Eye (tissue), 1 donor: Measurements from ENCODE around the gene TMEM80.
A peak's percentile ranks its signal among the peaks of the same experiment; 100 is the strongest.
"Not testable (repeated sequence)": the region's sequence is repeated elsewhere in the genome, so short reads cannot be mapped to it uniquely, and the experiment has no call there.

ENCODE experiments used
- DNase-seq: peaks from one replicate; pipeline ENCODE4 v3.0.0-alpha.2; 2015

Gene TMEM80

GRCh38 chr11:723120-723883 lies 27.7 kb downstream of the TMEM80 start:
- DNase-seq: peak; percentile 54

DNA sequence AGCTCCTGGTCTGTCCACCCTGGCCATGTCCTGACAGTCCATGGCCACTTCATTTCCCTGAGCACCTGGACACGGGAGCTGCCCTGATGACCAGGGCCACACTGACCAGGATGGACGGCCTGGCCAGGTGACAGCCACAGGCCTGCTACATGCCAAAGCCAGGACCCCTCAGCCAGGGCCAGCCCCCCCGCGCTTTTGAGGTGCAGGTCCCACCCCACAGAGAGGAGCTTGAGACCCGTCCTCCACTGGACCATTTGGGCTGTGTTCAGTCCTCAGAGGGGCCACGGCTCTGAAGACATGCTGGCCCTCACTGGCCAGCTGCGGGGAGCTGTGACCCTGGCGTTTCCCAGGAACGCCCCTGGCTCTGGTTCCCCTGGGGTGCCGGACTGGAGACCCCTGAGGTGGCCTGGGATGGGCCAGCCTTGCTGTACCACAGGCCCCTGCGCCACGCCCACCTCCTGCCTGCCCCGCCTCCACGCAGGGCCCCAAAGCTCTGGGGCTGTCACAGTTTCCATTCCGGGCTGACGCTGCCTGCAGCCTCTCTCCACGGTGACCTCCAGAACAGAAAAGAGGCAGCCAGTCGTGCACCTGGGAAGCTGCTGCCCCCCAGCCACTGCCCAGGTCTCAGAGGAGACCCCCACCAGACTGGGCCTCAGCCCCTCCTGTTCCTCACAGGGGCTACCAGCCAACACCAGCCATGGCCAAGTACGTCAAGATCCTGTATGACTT lies 28.6 kb downstream of the TMEM80 start:
- no peak for DNase-seq

- no peak for DNase-seq
Measured at GRCh38 chr11:724778-725386, 29.3 kb downstream of the TMEM80 start.

DNA sequence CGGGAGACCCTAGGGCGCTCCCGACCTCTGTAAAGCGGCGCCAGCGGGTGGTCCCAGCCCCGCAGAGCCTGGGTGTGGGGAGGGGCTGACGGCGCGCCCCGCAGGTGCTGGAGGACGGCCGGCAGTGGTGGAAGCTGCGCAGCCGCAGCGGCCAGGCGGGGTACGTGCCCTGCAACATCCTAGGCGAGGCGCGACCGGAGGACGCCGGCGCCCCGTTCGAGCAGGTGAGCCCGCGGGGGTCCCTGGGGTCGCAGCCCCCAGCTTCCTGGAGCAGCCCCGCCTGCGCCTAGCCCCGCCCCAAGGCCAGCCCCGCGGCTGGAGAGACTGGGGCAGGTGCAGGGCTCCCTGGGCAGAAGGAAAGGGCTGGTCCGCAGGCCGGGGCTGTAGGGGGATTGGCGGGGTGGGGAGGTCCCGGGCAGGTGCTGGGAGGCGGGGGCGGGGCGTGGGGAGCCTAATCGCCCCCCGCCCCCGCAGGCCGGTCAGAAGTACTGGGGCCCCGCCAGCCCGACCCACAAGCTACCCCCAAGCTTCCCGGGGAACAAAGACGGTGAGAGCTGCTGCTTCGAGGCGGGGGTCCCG lies 30.1 kb downstream of the TMEM80 start:
- DNase-seq: no peak

DNA sequence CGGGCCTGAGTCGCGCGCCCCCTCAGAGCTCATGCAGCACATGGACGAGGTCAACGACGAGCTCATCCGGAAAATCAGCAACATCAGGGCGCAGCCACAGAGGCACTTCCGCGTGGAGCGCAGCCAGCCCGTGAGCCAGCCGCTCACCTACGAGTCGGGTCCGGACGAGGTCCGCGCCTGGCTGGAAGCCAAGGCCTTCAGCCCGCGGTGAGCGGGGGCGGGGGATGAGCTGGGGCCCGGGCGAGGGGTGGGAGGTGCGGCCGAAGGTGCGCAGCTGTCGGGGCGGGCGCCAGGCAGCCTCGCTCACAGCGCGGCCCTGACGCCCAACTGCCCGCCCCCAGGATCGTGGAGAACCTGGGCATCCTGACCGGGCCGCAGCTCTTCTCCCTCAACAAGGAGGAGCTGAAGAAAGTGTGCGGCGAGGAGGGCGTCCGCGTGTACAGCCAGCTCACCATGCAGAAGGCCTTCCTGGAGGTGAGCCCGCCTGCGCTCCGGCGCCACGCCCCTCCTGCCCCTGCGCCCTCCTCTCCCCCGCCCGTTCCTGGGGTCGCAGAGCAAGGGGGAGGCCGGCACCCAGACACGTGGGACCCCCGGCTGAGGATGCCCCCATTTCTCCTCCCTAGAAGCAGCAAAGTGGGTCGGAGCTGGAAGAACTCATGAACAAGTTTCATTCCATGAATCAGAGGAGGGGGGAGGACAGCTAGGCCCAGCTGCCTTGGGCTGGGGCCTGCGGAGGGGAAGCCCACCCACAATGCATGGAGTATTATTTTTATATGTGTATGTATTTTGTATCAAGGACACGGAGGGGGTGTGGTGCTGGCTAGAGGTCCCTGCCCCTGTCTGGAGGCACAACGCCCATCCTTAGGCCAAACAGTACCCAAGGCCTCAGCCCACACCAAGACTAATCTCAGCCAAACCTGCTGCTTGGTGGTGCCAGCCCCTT lies 30.9 kb downstream of the TMEM80 start:
- peak; percentile 76 for DNase-seq

DNA sequence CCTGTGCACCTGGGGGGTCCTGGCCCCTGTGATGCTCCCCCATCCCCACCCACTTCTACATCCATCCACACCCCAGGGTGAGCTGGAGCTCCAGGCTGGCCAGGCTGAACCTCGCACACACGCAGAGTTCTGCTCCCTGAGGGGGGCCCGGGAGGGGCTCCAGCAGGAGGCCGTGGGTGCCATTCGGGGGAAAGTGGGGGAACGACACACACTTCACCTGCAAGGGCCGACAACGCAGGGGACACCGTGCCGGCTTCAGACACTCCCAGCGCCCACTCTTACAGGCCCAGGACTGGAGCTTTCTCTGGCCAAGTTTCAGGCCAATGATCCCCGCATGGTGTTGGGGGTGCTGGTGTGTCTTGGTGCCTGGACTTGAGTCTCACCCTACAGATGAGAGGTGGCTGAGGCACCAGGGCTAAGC lies 31.7 kb downstream of the TMEM80 start:
- DNase-seq: no peak

- DNase-seq: peak; percentile 84
Measured at GRCh38 chr11:727859-728748, 32.5 kb downstream of the TMEM80 start.

DNA sequence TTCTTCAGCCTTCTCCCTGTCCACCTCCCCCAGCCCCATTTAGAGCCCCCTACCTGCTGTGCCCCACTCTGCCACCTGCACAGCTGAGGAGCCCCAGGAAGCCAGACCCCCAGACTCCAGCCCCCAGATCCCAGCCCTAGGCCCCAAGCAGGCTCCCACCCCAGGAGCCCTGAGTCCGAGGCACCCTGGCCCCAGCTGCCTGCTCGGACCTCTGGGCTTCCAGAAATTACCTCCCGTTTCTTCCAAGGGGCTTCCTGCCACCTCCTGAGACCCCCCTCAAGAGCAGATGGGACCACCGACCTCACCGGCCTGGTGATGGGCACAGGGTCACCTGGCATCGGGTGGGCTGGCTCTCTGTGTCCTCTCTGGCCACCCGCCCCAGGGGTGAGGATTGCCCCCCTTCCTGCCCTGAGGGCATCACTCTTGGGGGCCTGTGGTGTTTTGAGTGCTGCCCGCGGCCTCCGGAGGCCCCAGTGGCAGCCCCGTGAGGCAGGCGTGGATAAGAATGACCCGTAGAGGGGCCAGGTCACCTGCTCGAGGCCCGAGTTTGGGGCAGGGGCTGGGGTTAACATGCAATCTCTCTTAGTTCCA lies 33.4 kb downstream of the TMEM80 start:
- no peak for DNase-seq

GRCh38 chr11:729492-730074 lies 34.0 kb downstream of the TMEM80 start:
- DNase-seq: no peak

DNA sequence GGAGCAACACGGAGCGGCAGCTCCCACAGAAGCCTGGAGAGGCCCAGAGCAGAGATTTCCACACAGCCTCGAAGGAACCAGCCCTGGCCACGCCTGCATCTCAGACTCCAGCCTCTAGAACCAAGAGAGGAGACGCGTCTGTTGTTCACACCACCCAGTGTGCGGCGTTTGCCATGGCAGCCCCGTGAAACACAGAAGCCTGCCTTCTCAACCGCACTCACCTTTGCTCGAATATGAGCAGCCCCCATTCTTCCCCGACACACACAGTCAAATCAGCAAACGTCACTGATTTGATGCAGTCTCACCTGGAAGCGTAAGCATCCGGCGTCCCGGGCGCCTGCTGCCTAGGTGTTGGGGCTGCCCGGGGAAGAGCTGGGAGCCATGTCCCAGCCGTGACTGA lies 37.5 kb downstream of the TMEM80 start:
- no peak for DNase-seq

- not testable (repeated sequence) for DNase-seq
Measured at GRCh38 chr11:734541-734940, 38.9 kb downstream of the TMEM80 start.

DNA sequence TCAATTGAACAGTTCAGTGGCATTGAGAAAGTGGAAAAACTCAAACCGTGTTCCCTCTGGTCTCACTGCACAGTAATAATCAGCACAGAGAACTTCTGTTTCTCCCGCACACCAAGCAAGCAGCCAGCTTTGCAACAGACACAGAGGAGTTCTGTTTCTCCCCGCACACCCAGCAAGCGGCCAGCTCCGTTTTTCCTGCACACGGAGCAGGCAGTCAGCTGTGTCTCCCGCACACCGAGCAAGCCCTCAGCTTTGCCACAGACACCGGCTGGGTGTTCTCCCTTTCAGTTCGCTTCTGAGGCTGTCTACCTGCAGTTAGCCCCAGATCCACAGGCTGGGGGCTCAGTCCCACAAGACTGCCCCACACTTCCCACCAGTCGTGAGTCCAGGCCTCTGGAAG lies 41.8 kb downstream of the TMEM80 start:
- no peak for DNase-seq

DNA sequence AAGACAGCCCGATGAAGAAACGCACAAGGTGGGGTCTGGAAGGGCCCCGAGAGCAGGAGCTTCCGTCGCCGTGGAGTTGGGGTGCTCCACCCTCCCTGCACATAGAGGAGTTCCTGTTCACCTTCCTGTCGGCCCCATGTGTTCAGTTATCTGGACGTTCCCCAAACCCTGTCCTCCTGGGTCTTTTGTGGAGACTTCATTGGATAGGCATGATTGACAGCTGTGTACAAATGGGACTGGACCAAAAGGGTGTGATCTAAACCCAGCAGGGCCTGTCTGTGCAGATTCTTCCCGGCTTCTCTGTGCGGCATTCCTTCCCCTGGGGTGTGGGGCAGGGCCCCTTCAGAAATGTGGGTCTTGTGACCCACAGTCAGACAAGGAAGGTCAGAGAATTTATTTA lies 42.3 kb downstream of the TMEM80 start:
- not testable (repeated sequence) for DNase-seq

- DNase-seq: no peak
Measured at GRCh38 chr11:742156-742546, 46.5 kb downstream of the TMEM80 start.

GRCh38 chr11:742571-743201 lies 47.1 kb downstream of the TMEM80 start:
- DNase-seq: no peak

DNA sequence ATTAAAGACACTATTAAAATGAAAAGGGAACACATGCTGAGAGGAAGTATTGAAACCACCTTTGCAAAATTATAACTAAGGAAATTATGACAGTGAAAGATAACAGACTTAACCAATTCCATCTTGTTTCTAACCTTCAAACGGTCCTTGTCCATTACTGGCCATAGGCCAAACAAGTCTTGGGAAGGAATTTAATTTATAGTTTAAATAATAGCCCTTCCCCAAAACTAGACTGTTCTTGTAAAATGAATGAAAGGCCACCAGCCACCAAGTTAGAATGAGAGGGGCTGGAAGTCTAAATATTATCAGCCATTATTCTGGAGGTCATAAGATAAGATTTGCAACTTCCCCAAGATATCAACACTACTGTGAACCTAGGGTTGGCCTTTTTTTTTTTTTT lies 49.8 kb downstream of the TMEM80 start:
- DNase-seq: no peak

DNA sequence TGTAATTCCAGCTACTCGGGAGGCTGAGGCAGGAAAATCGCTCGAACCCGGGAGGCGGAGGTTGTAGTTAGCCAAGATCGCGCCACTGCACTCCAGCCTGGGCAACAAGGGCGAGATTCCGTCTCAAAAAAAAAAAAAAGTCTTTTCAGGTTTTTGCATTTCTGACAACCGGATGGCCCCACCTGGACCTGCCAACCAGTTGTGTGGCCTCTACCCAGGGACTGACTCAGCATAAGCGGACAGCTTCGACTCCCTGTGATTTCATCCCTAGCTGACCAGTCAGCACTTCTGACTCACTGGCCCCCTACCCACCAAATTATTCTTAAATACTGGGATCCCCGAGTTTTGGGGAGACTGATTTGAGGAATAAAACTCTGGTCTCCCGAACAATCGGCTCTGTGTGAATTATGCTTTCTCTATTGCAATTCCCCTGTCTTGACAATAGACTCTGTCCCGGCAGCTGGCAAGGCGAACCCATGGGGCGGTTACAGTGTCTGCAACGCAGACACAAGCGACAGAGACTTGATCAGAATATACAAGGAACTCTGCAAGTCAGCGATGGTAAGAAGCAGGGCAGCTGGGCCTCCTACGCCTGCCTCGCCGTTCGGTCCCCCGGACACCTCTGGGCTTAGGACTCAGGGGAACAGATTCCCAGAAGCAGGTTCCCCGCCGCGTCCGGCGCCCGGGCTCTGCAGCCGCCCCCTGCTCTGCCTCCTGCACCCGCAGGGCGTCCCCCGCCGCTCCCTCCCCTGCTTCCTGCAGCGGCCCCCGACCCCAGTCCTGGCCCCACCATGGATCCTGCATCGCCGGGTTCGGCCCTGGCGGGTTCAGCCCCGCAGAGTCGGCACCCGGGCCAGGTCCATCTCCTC lies 50.9 kb downstream of the TMEM80 start:
- DNase-seq: peak; percentile 71

DNA sequence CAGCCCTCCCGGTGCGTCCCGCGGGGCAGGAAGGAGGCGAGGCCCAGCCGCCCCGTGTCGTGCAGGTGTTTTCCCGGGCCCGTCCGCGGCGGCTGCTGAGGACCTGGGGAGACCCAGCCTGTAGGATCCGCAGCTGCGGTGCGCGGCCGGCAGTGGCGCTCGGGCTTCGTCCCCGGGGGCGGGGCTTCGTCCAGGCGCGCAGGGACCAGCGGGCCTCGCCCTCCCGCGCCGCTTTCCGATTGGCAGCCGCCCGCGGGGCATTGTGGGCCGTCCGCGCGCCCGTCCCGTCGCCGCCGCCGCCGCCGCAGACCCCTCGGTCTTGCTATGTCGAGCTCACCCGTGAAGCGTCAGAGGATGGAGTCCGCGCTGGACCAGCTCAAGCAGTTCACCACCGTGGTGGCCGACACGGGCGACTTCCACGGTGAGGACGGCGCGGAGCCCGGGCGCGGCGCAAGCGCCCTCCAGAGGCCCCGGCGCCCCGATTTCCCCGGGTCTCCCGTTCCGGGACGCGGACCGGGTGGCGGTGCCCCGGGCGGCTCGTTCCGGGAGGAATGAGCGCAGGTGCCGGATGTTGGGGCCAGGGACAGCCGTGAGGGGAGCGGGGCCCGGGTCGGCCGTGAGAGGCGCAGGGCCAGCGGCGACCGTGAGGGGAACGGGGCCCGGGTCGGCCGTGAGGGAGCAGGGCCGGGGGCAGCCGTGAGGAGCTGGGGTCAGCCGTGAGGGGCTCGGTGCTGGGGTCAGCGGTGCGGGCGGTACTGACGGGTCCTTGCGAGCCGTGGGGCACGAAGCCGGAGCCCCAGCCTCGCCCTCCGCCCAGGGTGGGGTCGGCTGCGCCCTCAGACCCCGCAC lies 51.8 kb downstream of the TMEM80 start, which contains the start of gene TALDO1:
TSS of gene TALDO1 (plus strand) at position 307 of the 849 bp plus-strand sequence. CDS start at position 325, 18 bp downstream.
- peak; percentile 96 for DNase-seq
